SK-N-SH (cell line): ENCODE measurements around the gene FXYD5. TPM values are rescaled to one million over a fixed set of nuclear protein-coding genes. Genes with fewer than 3 reads are reported as not detected.

Source experiments
- CTCF ChIA-PET: fragments of 300-600, 350-600 bp; formaldehyde crosslinking; extraction: SDS; loops from one replicate; lab custom pipeline; 2021; lab: Yijun Ruan, JAX
- POLR2A ChIA-PET: fragments of 350-600 bp; sonication (Branson Sonifier 250); formaldehyde crosslinking; extraction: SDS; loops from one replicate; lab custom pipeline; 2020; ENCODE audit warnings: antibody characterized with exemption, inconsistent platforms; lab: Yijun Ruan, JAX
- DNase-seq: peaks from one replicate; pipeline ENCODE4 v3.0.0; 2012
- H2AFZ ChIP-seq: fragments of 200-600 bp; sonication (generic); 2 replicates; pipeline ENCODE4 v1.8.1; 2016; ENCODE audit warnings: antibody characterized with exemption, mild to moderate bottlenecking, low read depth
- H3F3A ChIP-seq: fragments of 200-600 bp; sonication (generic); replicated peaks from 2 replicates; pipeline ENCODE3; 2016; ENCODE audit warnings: antibody characterized with exemption, mild to moderate bottlenecking; ENCODE audit not compliant: insufficient read depth
- H3K27ac ChIP-seq, 2 experiments: fragments of 200-500 bp in 1 of 2; fragments of 200-600 bp in 1 of 2; sonication (Bioruptor generic) in 1 of 2; sonication (generic), shearing (Covaris generic) in 1 of 2; 2 replicates each; pipeline versions ENCODE4 v1.5.1 to v1.6.1; 2014 to 2016; ENCODE audit warnings: low read depth in 2 of 2, inconsistent platforms in 1 of 2, low read length in 1 of 2, mild to moderate bottlenecking in 1 of 2, mixed read lengths in 1 of 2
- H3K27me3 ChIP-seq: fragments of 200-600 bp; sonication (generic), shearing (Covaris generic); 2 replicates; pipeline ENCODE4 v1.6.1; 2016; ENCODE audit warnings: mixed run types; ENCODE audit not compliant: insufficient read depth
- H3K36me3 ChIP-seq, 2 experiments: fragments of 200-500 bp in 1 of 2; fragments of 200-600 bp in 1 of 2; sonication (Bioruptor generic) in 1 of 2; sonication (generic) in 1 of 2; replicated peaks in 1 of 2; 2 replicates each; pipeline versions ENCODE3 to v1.5.1; 2014 to 2016; ENCODE audit warnings: low read length in 1 of 2, mild to moderate bottlenecking in 1 of 2; ENCODE audit not compliant: insufficient read depth in 2 of 2, control insufficient read depth in 1 of 2
- H3K4me1 ChIP-seq, 2 experiments: fragments of 200-500 bp in 1 of 2; fragments of 200-600 bp in 1 of 2; sonication (Bioruptor generic) in 1 of 2; sonication (generic), shearing (Covaris generic) in 1 of 2; 2 replicates each; pipeline versions ENCODE4 v1.5.1 to v1.6.1; 2014 to 2016; ENCODE audit warnings: low read depth in 1 of 2, low read length in 1 of 2, mixed run types in 1 of 2; ENCODE audit not compliant: insufficient read depth in 2 of 2, control insufficient read depth in 1 of 2
- H3K4me2 ChIP-seq: fragments of 200-600 bp; sonication (generic), shearing (Covaris generic); 2 replicates; pipeline ENCODE4 v1.6.1; 2017; ENCODE audit warnings: mixed run types
- H3K4me3 ChIP-seq, 2 experiments: fragments of 200-500 bp in 1 of 2; fragments of 200-600 bp in 1 of 2; sonication (Bioruptor generic) in 1 of 2; sonication (generic), shearing (Covaris generic) in 1 of 2; 2 replicates each; pipeline versions ENCODE4 v1.5.1 to v1.8.1; 2014 to 2016; ENCODE audit warnings: low read depth in 2 of 2, inconsistent platforms in 1 of 2, low read length in 1 of 2, mild to moderate bottlenecking in 1 of 2, mixed read lengths in 1 of 2, moderate library complexity in 1 of 2
- H3K79me2 ChIP-seq: fragments of 200-600 bp; sonication (generic); 2 replicates; pipeline ENCODE4 v1.8.1; 2017; ENCODE audit warnings: mild to moderate bottlenecking; ENCODE audit not compliant: insufficient read depth
- H3K9ac ChIP-seq: fragments of 200-600 bp; sonication (generic); 2 replicates; pipeline ENCODE4 v1.6.1; 2017; ENCODE audit warnings: mixed run types
- H3K9me2 ChIP-seq: fragments of 200-600 bp; sonication (generic); 2 replicates; pipeline ENCODE4 v1.6.1; 2017; ENCODE audit warnings: mixed run types
- H3K9me3 ChIP-seq: fragments of 200-600 bp; sonication (generic); 2 replicates; pipeline ENCODE4 v1.6.1; 2017; ENCODE audit warnings: mixed run types, mild to moderate bottlenecking, moderate library complexity
- H4K20me1 ChIP-seq: fragments of 200-600 bp; sonication (generic); 2 replicates; pipeline ENCODE4 v1.6.1; 2017; ENCODE audit warnings: mild to moderate bottlenecking, mixed run types; ENCODE audit not compliant: insufficient read depth
- ELF1 ChIP-seq: IDR thresholded peaks from 2 replicates; pipeline ENCODE4 v1.4.0; 2012
- EP300 ChIP-seq, 2 experiments: IDR thresholded peaks; 2 replicates each; pipeline versions ENCODE4 v1.4.0 to v1.6.1; 2012; ENCODE audit warnings: borderline replicate concordance in 1 of 2, low read depth in 1 of 2, low read length in 1 of 2
- FOSL2 ChIP-seq: IDR thresholded peaks from 2 replicates; pipeline ENCODE4 v1.4.0; 2012; ENCODE audit warnings: low read depth, mild to moderate bottlenecking, moderate library complexity, borderline replicate concordance
- GABPA ChIP-seq: IDR thresholded peaks from 2 replicates; pipeline ENCODE4 v1.4.0; 2012; ENCODE audit warnings: low read depth, mild to moderate bottlenecking
- MEF2A ChIP-seq: IDR thresholded peaks from 2 replicates; pipeline ENCODE4 v1.4.0; 2012; ENCODE audit warnings: low read depth, borderline replicate concordance
- MXI1 ChIP-seq: IDR thresholded peaks from 2 replicates; pipeline ENCODE4 v1.6.1; 2012; ENCODE audit warnings: mild to moderate bottlenecking, low read depth, low read length, improper control_type of control experiment
- NRF1 ChIP-seq: IDR thresholded peaks from 2 replicates; pipeline ENCODE4 v1.6.1; 2012; ENCODE audit warnings: low read depth, mild to moderate bottlenecking, low read length
- POLR2AphosphoS5 ChIP-seq: IDR thresholded peaks from 2 replicates; pipeline ENCODE4 v1.6.1; 2012; ENCODE audit warnings: low read depth, low read length
- RCOR1 ChIP-seq: fragments of 150-350 bp; IDR thresholded peaks from 2 replicates; pipeline ENCODE4 v1.6.1; 2017; ENCODE audit warnings: antibody characterized with exemption, low read length
- SIN3A ChIP-seq: IDR thresholded peaks from 2 replicates; pipeline ENCODE4 v1.6.1; 2012; ENCODE audit warnings: low read depth, mild to moderate bottlenecking, low read length, moderate library complexity, borderline replicate concordance
- TAF1 ChIP-seq: IDR thresholded peaks from 2 replicates; pipeline ENCODE4 v1.6.1; 2012; ENCODE audit warnings: low read depth, mild to moderate bottlenecking, low read length, moderate library complexity, borderline replicate concordance
- TEAD4 ChIP-seq: IDR thresholded peaks from 2 replicates; pipeline ENCODE4 v1.4.0; 2012; ENCODE audit warnings: mild to moderate bottlenecking, borderline replicate concordance; ENCODE audit not compliant: insufficient read depth
- WGBS: methylation state at CpG from one replicate; pipeline ENCODE4 v1.1.6; 2017; ENCODE audit warnings: low lambda C conversion rate; 5-methylcytosine and 5-hydroxymethylcytosine counted together
- polyA plus RNA-seq, 3 experiments: library from polyadenylated mRNA; depleted of rRNA; stranded (reverse); fragments of >200 nt; gene quantifications; 2 replicates each; pipeline ENCODE4 v1.2.3, GENCODE V29; 2012
- TF ChIP-seq, protein P1 (sequence below): fragments of 150-350 bp; IDR thresholded peaks from 2 replicates; pipeline ENCODE4 v1.6.1; 2017; ENCODE audit warnings: antibody characterized with exemption, low read length, low read depth, borderline replicate concordance
- TF ChIP-seq, protein P2 (sequence below): IDR thresholded peaks from 2 replicates; pipeline ENCODE4; 2012
- TF ChIP-seq, protein P3 (sequence below): fragments of 200-600 bp; sonication (generic); IDR thresholded peaks from 2 replicates; pipeline ENCODE4 v1.6.1; 2017; ENCODE audit warnings: antibody characterized with exemption, mild to moderate bottlenecking, moderate library complexity
- TF ChIP-seq, protein P4 (sequence below): IDR thresholded peaks from 2 replicates; pipeline ENCODE4 v1.4.0; 2012; ENCODE audit warnings: low read depth, borderline replicate concordance
- TF ChIP-seq, protein P5 (sequence below): IDR thresholded peaks from 2 replicates; pipeline ENCODE4 v1.4.0; 2012; ENCODE audit warnings: low read depth, borderline replicate concordance
- TF ChIP-seq, protein P6 (sequence below): IDR thresholded peaks from 2 replicates; pipeline ENCODE4 v1.4.0; 2012; ENCODE audit warnings: low read depth

FXYD5 gene
- polyA plus RNA-seq, 1 of the 3 experiments (the other 2 are of a cell fraction) = 195 TPM

DNA sequence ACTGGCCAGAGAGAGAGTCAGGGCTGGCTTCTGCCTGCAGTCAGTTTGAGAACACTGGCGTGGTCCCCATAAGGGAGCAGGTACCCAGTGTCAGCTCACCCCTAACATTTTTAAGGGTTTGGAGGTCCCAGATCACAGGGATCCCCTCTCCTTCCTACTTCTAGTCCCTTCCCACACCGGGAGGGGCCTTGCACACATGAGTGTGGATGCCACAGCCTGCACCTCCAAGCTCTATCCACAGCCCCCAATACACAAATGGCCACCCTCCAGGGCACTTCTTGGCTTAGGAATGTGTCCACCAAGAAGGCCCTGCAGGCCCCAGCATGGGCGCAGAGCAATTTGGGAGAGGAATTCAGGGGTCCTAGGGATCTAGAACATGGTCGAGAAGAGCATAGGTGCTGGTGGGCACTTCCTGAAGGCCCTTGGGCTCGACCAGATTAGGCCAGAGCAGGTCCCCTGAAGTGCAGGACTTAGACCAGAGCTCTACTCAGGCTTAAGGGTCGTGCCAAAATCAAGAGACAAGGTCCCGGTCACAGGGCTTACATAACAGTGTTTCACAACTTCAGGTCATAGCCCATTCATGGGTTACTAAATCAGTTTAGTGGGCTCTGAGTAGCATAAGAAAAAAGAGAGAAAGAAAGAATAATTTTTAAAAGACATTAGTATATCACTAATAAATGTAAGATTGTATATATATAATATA, 16.0 kb downstream of the FXYD5 start:
- Histone ChIP-seq H3F3A (peaks cover 4% of the 10 kb centered on the region), H3K79me2 (no peaks in the 10 kb centered on the region), H3K9me2 (no peaks in the 10 kb centered on the region), H3K4me2 (no peak overlapping the region), H2AFZ (no peak overlapping the region), H3K27ac (no peak overlapping the region), H3K9ac (no peak overlapping the region), H3K27me3 (no peaks in the 10 kb centered on the region), H3K36me3 (peaks cover 6 to 25% of the 10 kb centered on the region in 2 experiments), H4K20me1 (no peaks in the 10 kb centered on the region), H3K4me1 (no peaks in the 10 kb centered on the region; a peak in 1 of 4 replicates), H3K4me3 (no peak overlapping the region), H3K9me3 (no peaks in the 10 kb centered on the region)
- TF ChIP-seq POLR2AphosphoS5 (0 out of 2 replicates have a peak, but pooled peaks have one; percentile 12), NRF1 (no peak)
- TF ChIP-seq, protein P1, sequence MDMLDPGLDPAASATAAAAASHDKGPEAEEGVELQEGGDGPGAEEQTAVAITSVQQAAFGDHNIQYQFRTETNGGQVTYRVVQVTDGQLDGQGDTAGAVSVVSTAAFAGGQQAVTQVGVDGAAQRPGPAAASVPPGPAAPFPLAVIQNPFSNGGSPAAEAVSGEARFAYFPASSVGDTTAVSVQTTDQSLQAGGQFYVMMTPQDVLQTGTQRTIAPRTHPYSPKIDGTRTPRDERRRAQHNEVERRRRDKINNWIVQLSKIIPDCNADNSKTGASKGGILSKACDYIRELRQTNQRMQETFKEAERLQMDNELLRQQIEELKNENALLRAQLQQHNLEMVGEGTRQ = no peak
- 74% methylated on average over 7 of the region's 7 CpGs for WGBS
- no peak for DNase-seq
- ChIA-PET CTCF (interaction anchor here (1.3 kb wide), 1 partner anchor 17 kb away, joined by 4 read pairs; no protein-coding TSS in a partner anchor), POLR2A (no interaction called here)

DNA sequence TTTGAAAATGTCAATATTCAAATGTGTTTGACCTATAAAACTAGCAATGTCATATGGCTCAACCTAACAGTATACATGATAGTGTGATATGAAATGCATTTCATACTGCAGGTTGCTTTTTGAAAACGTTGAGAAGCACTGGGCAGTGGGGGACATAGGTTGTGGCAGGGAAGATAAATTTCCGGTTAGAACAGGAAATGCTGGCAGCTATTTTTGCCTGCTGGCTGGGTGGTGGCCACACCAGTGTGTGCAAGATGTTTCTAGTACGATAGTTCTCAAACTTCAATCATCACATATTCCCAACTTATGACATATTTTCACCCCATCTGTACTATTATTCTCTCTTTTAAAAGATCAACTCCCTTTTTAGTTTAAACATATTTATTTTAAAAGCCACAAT, 17.2 kb downstream of the FXYD5 start:
- H2AFZ ChIP-seq = no peak overlapping the region
- peaks cover 0 to 13% of the 10 kb centered on the region in 2 experiments for H3K36me3 ChIP-seq
- DNase-seq = no peak
- no peak overlapping the region for H3K4me3 ChIP-seq
- H4K20me1 ChIP-seq = no peaks in the 10 kb centered on the region
- no peaks in the 10 kb centered on the region for H3K27me3 ChIP-seq
- H3K9ac ChIP-seq = no peak overlapping the region
- TF ChIP-seq FOSL2 (no peak), TAF1 (no peak), MXI1 (no peak), RCOR1 (no peak), SIN3A (no peak), TEAD4 (no peak), EP300 (IDR thresholded peaks at IDR 0.05; ENCODE audit: borderline replicate concordance in 1 of 2, low read depth in 1 of 2, low read length in 1 of 2) (no peak), MEF2A (no peak), GABPA (no peak), ELF1 (no peak)
- TF ChIP-seq, protein P2, sequence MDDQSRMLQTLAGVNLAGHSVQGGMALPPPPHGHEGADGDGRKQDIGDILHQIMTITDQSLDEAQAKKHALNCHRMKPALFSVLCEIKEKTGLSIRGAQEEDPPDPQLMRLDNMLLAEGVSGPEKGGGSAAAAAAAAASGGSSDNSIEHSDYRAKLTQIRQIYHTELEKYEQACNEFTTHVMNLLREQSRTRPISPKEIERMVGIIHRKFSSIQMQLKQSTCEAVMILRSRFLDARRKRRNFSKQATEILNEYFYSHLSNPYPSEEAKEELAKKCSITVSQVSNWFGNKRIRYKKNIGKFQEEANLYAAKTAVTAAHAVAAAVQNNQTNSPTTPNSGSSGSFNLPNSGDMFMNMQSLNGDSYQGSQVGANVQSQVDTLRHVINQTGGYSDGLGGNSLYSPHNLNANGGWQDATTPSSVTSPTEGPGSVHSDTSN = no peak
- TF ChIP-seq, protein P3, sequence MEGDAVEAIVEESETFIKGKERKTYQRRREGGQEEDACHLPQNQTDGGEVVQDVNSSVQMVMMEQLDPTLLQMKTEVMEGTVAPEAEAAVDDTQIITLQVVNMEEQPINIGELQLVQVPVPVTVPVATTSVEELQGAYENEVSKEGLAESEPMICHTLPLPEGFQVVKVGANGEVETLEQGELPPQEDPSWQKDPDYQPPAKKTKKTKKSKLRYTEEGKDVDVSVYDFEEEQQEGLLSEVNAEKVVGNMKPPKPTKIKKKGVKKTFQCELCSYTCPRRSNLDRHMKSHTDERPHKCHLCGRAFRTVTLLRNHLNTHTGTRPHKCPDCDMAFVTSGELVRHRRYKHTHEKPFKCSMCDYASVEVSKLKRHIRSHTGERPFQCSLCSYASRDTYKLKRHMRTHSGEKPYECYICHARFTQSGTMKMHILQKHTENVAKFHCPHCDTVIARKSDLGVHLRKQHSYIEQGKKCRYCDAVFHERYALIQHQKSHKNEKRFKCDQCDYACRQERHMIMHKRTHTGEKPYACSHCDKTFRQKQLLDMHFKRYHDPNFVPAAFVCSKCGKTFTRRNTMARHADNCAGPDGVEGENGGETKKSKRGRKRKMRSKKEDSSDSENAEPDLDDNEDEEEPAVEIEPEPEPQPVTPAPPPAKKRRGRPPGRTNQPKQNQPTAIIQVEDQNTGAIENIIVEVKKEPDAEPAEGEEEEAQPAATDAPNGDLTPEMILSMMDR = no peak
- TF ChIP-seq, protein P4, sequence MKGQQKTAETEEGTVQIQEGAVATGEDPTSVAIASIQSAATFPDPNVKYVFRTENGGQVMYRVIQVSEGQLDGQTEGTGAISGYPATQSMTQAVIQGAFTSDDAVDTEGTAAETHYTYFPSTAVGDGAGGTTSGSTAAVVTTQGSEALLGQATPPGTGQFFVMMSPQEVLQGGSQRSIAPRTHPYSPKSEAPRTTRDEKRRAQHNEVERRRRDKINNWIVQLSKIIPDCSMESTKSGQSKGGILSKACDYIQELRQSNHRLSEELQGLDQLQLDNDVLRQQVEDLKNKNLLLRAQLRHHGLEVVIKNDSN = no peak
- TF ChIP-seq, protein P5, sequence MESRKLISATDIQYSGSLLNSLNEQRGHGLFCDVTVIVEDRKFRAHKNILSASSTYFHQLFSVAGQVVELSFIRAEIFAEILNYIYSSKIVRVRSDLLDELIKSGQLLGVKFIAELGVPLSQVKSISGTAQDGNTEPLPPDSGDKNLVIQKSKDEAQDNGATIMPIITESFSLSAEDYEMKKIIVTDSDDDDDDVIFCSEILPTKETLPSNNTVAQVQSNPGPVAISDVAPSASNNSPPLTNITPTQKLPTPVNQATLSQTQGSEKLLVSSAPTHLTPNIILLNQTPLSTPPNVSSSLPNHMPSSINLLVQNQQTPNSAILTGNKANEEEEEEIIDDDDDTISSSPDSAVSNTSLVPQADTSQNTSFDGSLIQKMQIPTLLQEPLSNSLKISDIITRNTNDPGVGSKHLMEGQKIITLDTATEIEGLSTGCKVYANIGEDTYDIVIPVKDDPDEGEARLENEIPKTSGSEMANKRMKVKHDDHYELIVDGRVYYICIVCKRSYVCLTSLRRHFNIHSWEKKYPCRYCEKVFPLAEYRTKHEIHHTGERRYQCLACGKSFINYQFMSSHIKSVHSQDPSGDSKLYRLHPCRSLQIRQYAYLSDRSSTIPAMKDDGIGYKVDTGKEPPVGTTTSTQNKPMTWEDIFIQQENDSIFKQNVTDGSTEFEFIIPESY = no peak
- TF ChIP-seq, protein P6, sequence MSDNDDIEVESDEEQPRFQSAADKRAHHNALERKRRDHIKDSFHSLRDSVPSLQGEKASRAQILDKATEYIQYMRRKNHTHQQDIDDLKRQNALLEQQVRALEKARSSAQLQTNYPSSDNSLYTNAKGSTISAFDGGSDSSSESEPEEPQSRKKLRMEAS = no peak
- TF ChIP-seq, all 33 proteins: peak for 0
- CTCF ChIA-PET = interaction anchor here (2.9 kb wide), 1 partner anchor 30 kb away, joined by 9 read pairs; the partner anchor contains the start of gene FXYD7
- POLR2A ChIA-PET = no interaction called here
- Histone ChIP-seq H3K79me2 (no peaks in the 10 kb centered on the region), H3F3A (peaks cover 4% of the 10 kb centered on the region), H3K9me3 (no peaks in the 10 kb centered on the region), H3K9me2 (no peaks in the 10 kb centered on the region), H3K4me2 (no peak overlapping the region), H3K27ac (no peak overlapping the region), H3K4me1 (no peaks in the 10 kb centered on the region; a peak in 1 of 4 replicates)
- WGBS = 56% methylated on average over 3 of the region's 3 CpGs
